Neural cell (in vitro differentiated cells): ENCODE measurements around the gene TCF4.

Experiments
- CTCF ChIP-seq: fragments of 450-650 bp; IDR thresholded peaks from 2 replicates; pipeline ENCODE4 v1.5.1; 2014; ENCODE audit warnings: antibody characterized with exemption, mild to moderate bottlenecking, moderate library complexity; ENCODE audit not compliant: poor library complexity, severe bottlenecking
- EP300 ChIP-seq: fragments of 450-650 bp; conservative IDR thresholded peaks from 2 replicates; pipeline ENCODE4 v1.6.1; 2014; ENCODE audit warnings: antibody characterized with exemption, mild to moderate bottlenecking, moderate library complexity; ENCODE audit not compliant: poor library complexity, severe bottlenecking
- EZH2 ChIP-seq: fragments of 200-600, 300-800 bp; shearing (Covaris generic), sonication (generic); IDR thresholded peaks from 2 replicates; pipeline ENCODE4 v1.6.1; 2014; ENCODE audit warnings: antibody characterized with exemption, low read length, borderline replicate concordance, mild to moderate bottlenecking; ENCODE audit not compliant: insufficient read depth, poor library complexity, severe bottlenecking
- POLR2AphosphoS5 ChIP-seq: IDR thresholded peaks from 2 replicates; pipeline ENCODE4 v1.6.1; 2012
- RAD21 ChIP-seq: fragments of 450-650 bp; conservative IDR thresholded peaks from 2 replicates; pipeline ENCODE4 v1.6.1; 2014; ENCODE audit warnings: antibody characterized with exemption, mild to moderate bottlenecking, moderate library complexity
- REST ChIP-seq: IDR thresholded peaks from 2 replicates; pipeline ENCODE4 v1.6.1; 2012; ENCODE audit warnings: borderline replicate concordance
- SMC3 ChIP-seq: fragments of 450-650 bp; conservative IDR thresholded peaks from 2 replicates; pipeline ENCODE4 v1.6.1; 2014; ENCODE audit warnings: antibody characterized with exemption, mild to moderate bottlenecking, moderate library complexity; ENCODE audit not compliant: poor library complexity

- TF ChIP-seq CTCF (no peak), RAD21 (no peak), REST (no peak), EZH2 (no peak), EP300 (no peak), SMC3 (no peak), POLR2AphosphoS5 (no peak)
These were observed 231.2 kb downstream of the TCF4 start for GRCh38 chr18:55356815-55357214.
